Naive thymus-derived CD4-positive, alpha-beta T cell (primary cell): ENCODE data around the gene TMEM108. TPM values are rescaled to one million over a fixed set of nuclear protein-coding genes. Genes with fewer than 3 reads are reported as not detected.

Experiments
- ATAC-seq: fragments of 150-1000 bp; cut with Tn5 transposase; 2 replicates; pipeline ENCODE4 v1.10.0; 2021; ENCODE audit warnings: mild to moderate bottlenecking, moderate library complexity
- CTCF ChIA-PET: fragments of 350-600 bp; sonication (Branson Sonifier 250); formaldehyde crosslinking; loops from one replicate; lab custom pipeline; 2021; ENCODE audit warnings: antibody characterized with exemption; lab: Charles Lee
- POLR2A ChIA-PET: fragments of 350-600 bp; sonication (Branson Sonifier 250); formaldehyde crosslinking; loops from one replicate; lab custom pipeline; 2021; ENCODE audit warnings: antibody characterized with exemption, inconsistent platforms; lab: Charles Lee
- DNase-seq, 9 donors: peaks; one replicate each; pipeline versions ENCODE4 v3.0.0 to v3.0.0-alpha.2; 2020 to 2022; ENCODE audit warnings: mixed read lengths in 1 of 9
- H3K27ac ChIP-seq: one replicate; pipeline ENCODE4 v1.7.0; 2013; ENCODE audit warnings: mild to moderate bottlenecking, low read depth, low read length, moderate library complexity
- H3K27me3 ChIP-seq, 2 donors: one replicate each; pipeline ENCODE4 v1.7.0; 2013; ENCODE audit warnings: low read length in 2 of 2, mild to moderate bottlenecking in 2 of 2, moderate library complexity in 2 of 2; ENCODE audit not compliant: control insufficient read depth in 2 of 2, insufficient read depth in 2 of 2
- H3K36me3 ChIP-seq, 3 experiments: 1 replicate in 2 of 3; 2 replicates in 1 of 3; pipeline ENCODE4 v1.7.0; 2013; ENCODE audit warnings: low read length in 3 of 3, mild to moderate bottlenecking in 3 of 3, moderate library complexity in 1 of 3; ENCODE audit not compliant: insufficient read depth in 3 of 3, control insufficient read depth in 2 of 3
- H3K4me1 ChIP-seq, 2 donors: one replicate each; pipeline ENCODE4 v1.7.0; 2013; ENCODE audit warnings: low read length in 2 of 2, mild to moderate bottlenecking in 2 of 2, moderate library complexity in 1 of 2; ENCODE audit not compliant: control insufficient read depth in 2 of 2, insufficient read depth in 2 of 2
- H3K4me3 ChIP-seq: 2 replicates; pipeline ENCODE4 v1.7.0; 2013; ENCODE audit warnings: mild to moderate bottlenecking, low read length
- H3K9me3 ChIP-seq, 3 experiments: 1 replicate in 2 of 3; 2 replicates in 1 of 3; pipeline ENCODE4 v1.7.0; 2013; ENCODE audit warnings: low read length in 3 of 3; ENCODE audit not compliant: control insufficient read depth in 2 of 3
- H3K27ac Mint-ChIP-seq, 9 donors: one replicate each; pipeline ENCODE4 v1.8.0; 2020 to 2022; ENCODE audit warnings: mixed read lengths in 9 of 9, mild to moderate bottlenecking in 8 of 9, moderate library complexity in 5 of 9, inconsistent platforms in 2 of 9
- H3K27me3 Mint-ChIP-seq, 5 donors: one replicate each; pipeline ENCODE4 v1.8.0; 2021 to 2022; ENCODE audit warnings: mixed read lengths in 5 of 5, mild to moderate bottlenecking in 1 of 5
- H3K36me3 Mint-ChIP-seq, 5 donors: one replicate each; pipeline ENCODE4 v1.8.0; 2020 to 2022; ENCODE audit warnings: mixed read lengths in 5 of 5, mild to moderate bottlenecking in 3 of 5, inconsistent platforms in 1 of 5
- H3K4me1 Mint-ChIP-seq, 7 donors: one replicate each; pipeline ENCODE4 v1.8.0; 2020 to 2022; ENCODE audit warnings: mixed read lengths in 7 of 7, mild to moderate bottlenecking in 3 of 7, inconsistent platforms in 1 of 7
- H3K4me3 Mint-ChIP-seq, 10 donors: one replicate each; pipeline ENCODE4 v1.8.0; 2020 to 2022; ENCODE audit warnings: mild to moderate bottlenecking in 10 of 10, mixed read lengths in 10 of 10, moderate library complexity in 6 of 10, inconsistent platforms in 2 of 10
- H3K9me3 Mint-ChIP-seq, 11 donors: one replicate each; pipeline ENCODE4 v1.8.0; 2020 to 2022; ENCODE audit warnings: mixed read lengths in 11 of 11, mild to moderate bottlenecking in 4 of 11, inconsistent platforms in 1 of 11, moderate library complexity in 1 of 11
- intact Hi-C, 2 donors: fragments of 100-400 bp; cut with micrococcal nuclease; formaldehyde crosslinking; loops; one replicate each; pipeline ENCODE4 v1.15.1; 2023
- polyA plus RNA-seq, 2 donors: library from polyadenylated mRNA; unstranded; fragments of 300-500 nt; fragmentation: Illumina TruSeq; gene quantifications; one replicate each; pipeline ENCODE4 v1.2.3, GENCODE V29; 2021
- total RNA-seq, 6 experiments: library from RNA in 5 of 6; stranded (reverse) in 5 of 6; gene quantifications; 1 replicate in 5 of 6; 2 replicates in 1 of 6; pipeline ENCODE4 v1.2.3 and lab custom pipeline; 2021 to 2026

The TMEM108 gene
- total and polyA plus RNA-seq, 7 experiments from 2014 or later = not detected

GRCh38 chr3:133271539-133271938 is 233.3 kb downstream of the TMEM108 start:
- Histone ChIP-seq H3K36me3 (no peaks in the 10 kb centered on the region), H3K4me3 (no peak overlapping the region), H3K4me1 (no peaks in the 10 kb centered on the region), H3K9me3 (no peaks in the 10 kb centered on the region), H3K27ac (no peak overlapping the region), H3K27me3 (no peaks in the 10 kb centered on the region)
- Mint-ChIP-seq H3K4me3 (no peak overlapping the region), H3K4me1 (peaks cover 0 to 3% (median 0%) of the 10 kb centered on the region in 7 donors), H3K27me3 (peaks cover 0 to 23% (median 10%) of the 10 kb centered on the region in 5 donors), H3K36me3 (no peaks in the 10 kb centered on the region), H3K9me3 (peaks cover 0 to 1% (median 0%) of the 10 kb centered on the region in 11 donors), H3K27ac (no peak overlapping the region)
- intact Hi-C loops = no loop called here
- DNase-seq (no peak), ATAC-seq (no peak)
- CTCF ChIA-PET = no interaction called here
- POLR2A ChIA-PET = no interaction called here

- Histone ChIP-seq H3K27ac (no peak overlapping the region), H3K4me1 (no peaks in the 10 kb centered on the region), H3K9me3 (no peaks in the 10 kb centered on the region), H3K36me3 (no peaks in the 10 kb centered on the region), H3K4me3 (no peak overlapping the region), H3K27me3 (no peaks in the 10 kb centered on the region)
- DNase-seq = no peak
- Mint-ChIP-seq H3K36me3 (no peaks in the 10 kb centered on the region), H3K27me3 (peaks cover 0 to 14% (median 10%) of the 10 kb centered on the region in 5 donors), H3K4me3 (no peak overlapping the region), H3K4me1 (peaks cover 0 to 3% (median 0%) of the 10 kb centered on the region in 7 donors), H3K9me3 (peaks cover 0 to 1% (median 0%) of the 10 kb centered on the region in 11 donors), H3K27ac (no peak overlapping the region)
- ATAC-seq = no peak
- ChIA-PET POLR2A (no interaction called here), CTCF (no interaction called here)
- intact Hi-C loops = no loop called here
These were observed 235.2 kb downstream of the TMEM108 start for GRCh38 chr3:133273346-133273745.

- Mint-ChIP-seq H3K27ac (no peak overlapping the region), H3K9me3 (peaks cover 0 to 1% (median 0%) of the 10 kb centered on the region in 11 donors), H3K4me1 (peaks cover 0 to 3% (median 0%) of the 10 kb centered on the region in 7 donors), H3K36me3 (no peaks in the 10 kb centered on the region), H3K4me3 (no peak overlapping the region), H3K27me3 (peaks cover 0 to 14% (median 10%) of the 10 kb centered on the region in 5 donors)
- H3K36me3 ChIP-seq = no peaks in the 10 kb centered on the region
- H3K27me3 ChIP-seq = no peaks in the 10 kb centered on the region
- no peak for ATAC-seq
- ChIA-PET CTCF (no interaction called here), POLR2A (no interaction called here)
- intact Hi-C loops = no loop called here
- H3K27ac ChIP-seq = no peak overlapping the region
- DNase-seq = no peak
- no peaks in the 10 kb centered on the region for H3K4me1 ChIP-seq
- no peak overlapping the region for H3K4me3 ChIP-seq
- no peaks in the 10 kb centered on the region for H3K9me3 ChIP-seq
These were observed 236.3 kb downstream of the TMEM108 start for GRCh38 chr3:133274477-133274876.

- Histone ChIP-seq H3K27me3 (no peaks in the 10 kb centered on the region), H3K4me1 (no peaks in the 10 kb centered on the region), H3K4me3 (no peak overlapping the region), H3K27ac (no peak overlapping the region), H3K36me3 (no peaks in the 10 kb centered on the region), H3K9me3 (no peaks in the 10 kb centered on the region)
- intact Hi-C loops = no loop called here
- peaks cover 0 to 3% (median 0%) of the 10 kb centered on the region in 7 donors for H3K4me1 Mint-ChIP-seq
- no peak overlapping the region for H3K4me3 Mint-ChIP-seq
- H3K9me3 Mint-ChIP-seq = no peaks in the 10 kb centered on the region
- no peak overlapping the region for H3K27ac Mint-ChIP-seq
- no peak for DNase-seq
- no peaks in the 10 kb centered on the region for H3K36me3 Mint-ChIP-seq
- H3K27me3 Mint-ChIP-seq = peaks cover 0 to 11% (median 1%) of the 10 kb centered on the region in 5 donors
- ATAC-seq = no peak
- ChIA-PET POLR2A (no interaction called here), CTCF (no interaction called here)
These were observed 238.4 kb downstream of the TMEM108 start for GRCh38 chr3:133276594-133276993.

GRCh38 chr3:133277813-133278212 is 239.6 kb downstream of the TMEM108 start:
- no peaks in the 10 kb centered on the region for H3K9me3 ChIP-seq
- Mint-ChIP-seq H3K27ac (no peak overlapping the region), H3K9me3 (no peaks in the 10 kb centered on the region), H3K36me3 (no peaks in the 10 kb centered on the region), H3K4me1 (peaks cover 0 to 3% (median 0%) of the 10 kb centered on the region in 7 donors), H3K4me3 (no peak overlapping the region), H3K27me3 (peaks cover 0 to 13% (median 3%) of the 10 kb centered on the region in 5 donors)
- no peaks in the 10 kb centered on the region for H3K4me1 ChIP-seq
- no peak overlapping the region for H3K27ac ChIP-seq
- no peaks in the 10 kb centered on the region for H3K27me3 ChIP-seq
- intact Hi-C loops = no loop called here
- POLR2A ChIA-PET = no interaction called here
- CTCF ChIA-PET = interaction anchor here (0.7 kb wide), 1 partner anchor 8 kb away, joined by 4 read pairs; no protein-coding TSS in a partner anchor
- no peak for ATAC-seq
- no peak overlapping the region for H3K4me3 ChIP-seq
- H3K36me3 ChIP-seq = no peaks in the 10 kb centered on the region
- DNase-seq = no peak

- ATAC-seq (no peak), DNase-seq (no peak)
- CTCF ChIA-PET = no interaction called here
- Mint-ChIP-seq H3K9me3 (no peaks in the 10 kb centered on the region), H3K4me1 (peaks cover 0 to 3% (median 0%) of the 10 kb centered on the region in 7 donors), H3K4me3 (no peak overlapping the region), H3K36me3 (no peaks in the 10 kb centered on the region), H3K27ac (no peak overlapping the region), H3K27me3 (peaks cover 0 to 13% (median 4%) of the 10 kb centered on the region in 5 donors)
- intact Hi-C loops = no loop called here
- H3K27ac ChIP-seq = no peak overlapping the region
- no peaks in the 10 kb centered on the region for H3K27me3 ChIP-seq
- no peaks in the 10 kb centered on the region for H3K9me3 ChIP-seq
- no peaks in the 10 kb centered on the region for H3K4me1 ChIP-seq
- POLR2A ChIA-PET = no interaction called here
- H3K4me3 ChIP-seq = no peak overlapping the region
- H3K36me3 ChIP-seq = no peaks in the 10 kb centered on the region
These were observed 240.3 kb downstream of the TMEM108 start for GRCh38 chr3:133278260-133279043.

GRCh38 chr3:133280586-133280985 is 242.4 kb downstream of the TMEM108 start:
- Mint-ChIP-seq H3K4me1 (no peaks in the 10 kb centered on the region), H3K27me3 (peaks cover 0 to 14% (median 6%) of the 10 kb centered on the region in 5 donors), H3K27ac (no peak overlapping the region), H3K4me3 (no peak overlapping the region), H3K9me3 (no peaks in the 10 kb centered on the region), H3K36me3 (no peaks in the 10 kb centered on the region)
- ATAC-seq (no peak), DNase-seq (no peak)
- Histone ChIP-seq H3K4me1 (no peaks in the 10 kb centered on the region), H3K4me3 (no peak overlapping the region), H3K27ac (no peak overlapping the region), H3K9me3 (no peaks in the 10 kb centered on the region), H3K36me3 (no peaks in the 10 kb centered on the region), H3K27me3 (no peaks in the 10 kb centered on the region)
- ChIA-PET CTCF (no interaction called here), POLR2A (no interaction called here)
- intact Hi-C loops = no loop called here
